Activated CD4-positive, alpha-beta T cell treated with anti-CD3 and anti-CD28 coated beads, Interleukin-2, amount 50 U/mL, for 48 hours (primary cell): ENCODE data around the gene ZNF212.

Source experiments
- DNase-seq, 2 experiments: peaks; one replicate each; pipeline ENCODE4 v3.0.0-alpha.2; 2020

ZNF212 gene

DNA sequence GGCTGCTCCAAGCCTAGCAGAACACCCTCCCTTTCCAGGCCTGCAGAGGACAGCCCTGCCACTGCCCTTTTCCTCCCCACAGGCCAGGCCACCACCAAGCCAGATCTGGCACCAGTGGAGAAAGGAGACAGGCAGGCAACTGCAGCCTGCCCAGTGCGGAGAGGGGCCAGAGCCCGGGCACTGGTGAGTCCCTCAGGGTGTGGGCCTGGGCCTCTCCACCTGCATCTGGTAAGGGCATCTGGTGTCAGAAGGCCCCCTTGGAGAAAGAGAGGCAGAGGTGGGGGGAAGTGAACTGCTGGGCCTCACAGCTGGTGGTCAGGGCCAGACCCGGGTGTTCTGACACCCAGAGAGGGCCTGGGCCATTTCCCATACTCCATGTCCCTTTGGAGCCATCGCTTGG, 50.4 kb downstream of the ZNF212 start:
- DNase-seq: no peak

DNA sequence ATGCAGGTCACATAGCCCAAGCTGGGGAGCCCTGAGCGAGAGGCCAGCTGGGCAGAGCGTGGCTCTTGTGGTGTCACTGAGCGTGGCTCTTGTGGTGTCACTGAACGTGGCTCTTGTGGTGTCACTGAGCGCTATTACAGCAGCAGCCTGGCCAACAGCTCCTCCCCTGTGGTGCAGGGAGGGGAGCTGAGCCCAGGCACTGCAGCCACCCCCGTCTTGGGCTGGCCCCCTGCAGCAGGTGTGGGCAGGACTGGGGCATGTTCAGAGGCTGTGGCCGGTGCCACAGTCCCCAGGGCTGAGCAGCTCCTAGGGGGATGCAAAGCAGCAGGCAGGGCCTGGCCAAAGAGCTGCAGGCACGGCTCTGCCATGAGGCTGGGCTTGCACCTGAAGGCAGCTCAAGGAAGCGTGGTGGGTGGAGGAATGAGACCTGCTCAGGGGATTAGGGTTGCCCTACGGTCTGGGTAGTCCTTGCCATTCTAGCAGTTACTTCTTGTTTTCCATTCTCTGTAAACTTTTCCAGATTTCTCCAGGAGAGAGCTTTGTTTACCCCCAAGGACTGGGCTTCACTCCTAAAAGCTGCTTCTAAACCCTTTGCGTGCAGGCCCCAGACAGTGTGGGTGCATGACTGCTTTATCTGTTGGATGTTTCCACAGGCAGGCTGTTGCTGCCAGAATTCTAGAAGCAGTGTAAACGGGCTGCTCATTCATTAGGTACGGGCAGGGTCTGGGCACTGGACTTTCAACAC, 51.8 kb downstream of the ZNF212 start:
- no peak for DNase-seq

DNA sequence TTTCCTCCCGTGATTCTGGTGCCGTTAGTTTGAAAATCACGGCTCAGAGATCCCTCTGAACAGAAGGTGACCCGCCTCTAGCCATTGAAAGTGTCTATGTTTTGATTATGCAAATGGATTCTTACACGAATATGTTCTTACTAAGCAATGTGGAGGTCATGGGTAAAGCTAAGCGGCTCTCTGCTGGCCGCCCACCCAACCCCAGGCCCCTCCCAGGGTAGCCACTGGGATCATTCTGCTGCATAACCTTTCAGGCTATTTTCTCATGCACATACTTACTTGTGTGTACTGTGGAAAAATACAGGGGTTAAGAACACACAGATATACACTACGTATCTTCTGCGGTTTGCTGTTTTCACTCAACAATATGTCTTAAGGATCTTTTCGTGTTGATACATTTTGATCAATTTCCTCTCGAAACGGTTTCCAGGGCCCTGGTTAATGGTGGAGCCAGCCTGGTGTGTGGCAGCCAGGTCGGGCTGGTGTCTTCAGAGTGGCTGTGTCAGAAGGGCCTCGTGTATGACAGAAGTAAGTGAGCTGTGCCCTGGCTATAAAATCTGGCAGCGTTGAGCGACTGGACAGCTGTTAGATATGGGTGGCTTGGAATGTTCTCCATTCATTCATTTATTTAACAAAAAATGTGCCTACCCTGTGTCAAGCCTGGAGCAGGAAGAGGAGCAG, 52.5 kb downstream of the ZNF212 start:
- no peak for DNase-seq

DNA sequence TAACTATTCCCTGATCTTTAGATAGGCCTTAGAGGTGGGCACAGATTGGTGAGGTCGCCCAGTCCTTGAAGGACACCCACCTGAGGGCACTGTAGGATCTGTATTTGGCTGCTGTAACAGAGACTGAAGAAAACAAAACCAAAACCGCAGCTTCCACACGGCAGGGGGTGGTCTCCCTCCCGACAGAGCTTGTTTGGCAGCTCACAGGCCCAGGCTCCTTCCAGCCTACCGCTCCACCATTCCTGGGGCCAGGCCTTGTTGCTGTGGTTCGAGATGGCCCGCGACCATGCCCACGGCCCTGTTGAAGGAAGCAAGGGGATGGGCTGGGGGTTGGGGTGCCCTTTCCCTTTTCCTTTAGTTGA, 53.0 kb downstream of the ZNF212 start:
- DNase-seq: no peak

DNA sequence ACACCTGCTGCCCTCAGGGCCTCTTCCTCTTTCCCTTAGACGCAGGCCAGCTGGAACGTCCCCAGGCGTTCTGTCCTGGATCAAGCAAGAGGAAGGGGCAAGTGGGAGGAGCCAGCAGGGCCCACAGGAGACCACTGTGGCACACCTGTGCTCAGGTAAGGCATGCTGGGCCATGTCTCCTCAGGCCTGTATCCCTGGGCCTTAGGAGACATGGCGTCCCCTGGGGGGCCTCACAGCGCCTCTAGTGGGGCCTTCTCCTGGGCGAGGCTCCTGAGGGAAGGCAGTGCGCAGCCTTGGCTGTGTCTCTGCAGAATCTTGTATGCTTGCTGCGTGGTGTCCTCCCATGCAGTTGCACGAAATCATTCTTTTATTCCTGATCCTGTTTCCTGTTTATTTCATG, 53.9 kb downstream of the ZNF212 start:
- no peak for DNase-seq

DNA sequence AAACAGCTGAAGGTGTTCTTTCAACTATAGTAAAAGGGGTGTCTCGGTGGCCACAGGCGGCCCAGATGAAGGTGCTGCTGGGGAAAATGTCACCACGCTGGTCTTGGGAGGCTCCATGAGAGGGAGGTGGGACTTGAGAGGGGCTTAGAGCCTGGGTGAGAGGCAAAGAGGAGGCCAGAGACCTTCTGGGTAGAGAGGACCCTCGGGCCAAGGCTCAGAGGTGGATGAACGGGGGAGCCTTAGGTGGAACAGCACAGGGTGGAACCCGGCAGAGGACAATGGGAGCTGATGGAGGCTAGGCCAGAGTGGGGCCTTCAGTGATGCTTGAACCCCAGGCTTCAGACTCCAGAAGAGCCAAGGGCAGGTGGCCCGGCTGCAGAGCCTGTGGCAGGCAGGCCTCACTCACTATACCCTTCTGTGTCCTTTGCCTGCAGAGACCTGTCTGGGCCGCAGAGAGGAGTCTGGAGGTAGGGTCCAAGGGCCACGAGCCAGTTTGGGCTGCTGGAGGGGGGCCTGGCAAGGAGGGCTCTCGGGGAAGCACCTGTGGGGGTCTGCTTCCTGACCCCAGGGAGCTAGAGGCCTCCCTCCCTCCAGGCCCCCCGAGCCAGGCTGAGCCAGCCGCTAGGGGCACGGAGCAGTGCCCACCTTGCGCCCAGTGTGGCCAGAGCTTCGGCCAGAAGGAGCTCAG, 54.6 kb downstream of the ZNF212 start:
- DNase-seq: no peak

DNA sequence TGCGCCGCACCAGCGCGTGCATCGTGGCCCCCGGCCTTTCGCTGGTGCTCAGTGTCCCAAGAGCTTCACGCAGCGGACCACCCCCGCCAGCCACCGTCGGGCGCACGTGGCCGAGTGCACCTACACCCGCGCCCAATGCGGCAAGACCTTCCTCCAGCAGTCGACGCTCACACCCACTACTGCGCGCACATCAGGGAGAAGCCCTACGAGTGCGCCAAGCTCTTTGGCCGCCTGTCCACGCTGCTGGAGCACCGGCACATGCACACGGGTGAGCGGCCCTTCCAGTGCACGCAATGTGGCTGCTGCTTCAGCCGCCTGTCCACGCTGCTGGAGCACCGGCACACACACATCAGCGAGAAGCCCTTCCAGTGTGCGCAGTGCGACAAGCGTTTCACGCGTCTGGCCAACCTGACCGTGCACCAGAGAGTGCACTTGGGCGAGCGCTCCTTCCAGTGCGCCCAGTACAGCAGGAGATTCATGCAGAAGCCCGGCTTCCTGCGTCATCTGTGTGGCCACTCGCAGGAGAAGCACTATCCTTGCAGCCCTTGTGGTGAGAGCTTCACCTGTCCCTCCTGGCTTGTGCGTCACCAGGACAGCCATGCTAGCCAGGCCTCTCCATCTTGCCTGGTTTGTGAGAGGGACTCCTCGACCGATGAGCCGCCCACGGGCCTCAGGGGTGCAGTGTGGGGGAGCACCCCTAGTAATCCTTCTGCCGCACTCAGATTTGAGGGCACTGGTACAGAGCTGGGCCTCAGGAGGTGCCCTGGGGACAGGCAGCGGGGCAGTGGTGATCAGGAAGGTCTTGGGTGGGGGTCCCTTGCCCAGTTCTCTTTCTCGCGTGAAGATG, 55.4 kb downstream of the ZNF212 start:
- no peak for DNase-seq

DNA sequence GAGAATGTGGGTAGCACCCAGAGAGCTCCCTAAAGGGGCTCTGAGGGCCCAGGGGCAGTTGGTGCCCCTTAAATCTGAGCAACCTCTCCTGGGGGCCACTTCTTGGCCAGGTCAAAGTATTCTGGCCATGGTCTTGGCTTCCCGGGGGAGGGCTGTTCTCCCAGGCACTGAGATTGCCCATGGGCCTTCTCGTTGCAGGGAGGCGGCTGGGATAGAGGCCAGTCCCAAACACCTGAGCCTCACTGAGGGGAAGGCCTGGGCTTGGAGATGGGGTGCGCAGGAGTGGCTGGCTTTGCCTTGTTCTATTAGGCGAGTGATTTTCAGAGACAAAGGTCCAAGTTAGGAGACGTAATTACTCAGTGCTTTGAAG, 56.0 kb downstream of the ZNF212 start:
- no peak for DNase-seq

DNA sequence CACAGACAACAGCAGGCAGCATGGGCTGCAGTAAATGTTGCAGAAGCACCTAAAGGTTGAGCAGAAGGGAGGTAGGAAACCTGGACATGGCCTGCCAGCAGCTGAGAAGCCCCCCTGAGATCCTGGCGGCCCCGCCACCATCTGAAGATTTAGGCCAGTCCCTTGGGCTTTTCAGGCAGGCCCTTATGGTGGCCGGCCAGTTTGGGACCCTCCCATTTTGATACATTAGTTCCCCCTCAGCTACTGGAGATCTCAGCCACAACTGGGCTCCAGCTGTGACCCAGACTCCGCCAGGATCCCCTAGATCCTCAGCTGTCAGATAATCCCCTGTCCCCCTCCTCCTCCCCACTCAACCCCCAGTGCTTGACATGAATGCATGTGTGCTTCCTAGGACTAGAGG, 56.9 kb downstream of the ZNF212 start:
- no peak for DNase-seq

DNA sequence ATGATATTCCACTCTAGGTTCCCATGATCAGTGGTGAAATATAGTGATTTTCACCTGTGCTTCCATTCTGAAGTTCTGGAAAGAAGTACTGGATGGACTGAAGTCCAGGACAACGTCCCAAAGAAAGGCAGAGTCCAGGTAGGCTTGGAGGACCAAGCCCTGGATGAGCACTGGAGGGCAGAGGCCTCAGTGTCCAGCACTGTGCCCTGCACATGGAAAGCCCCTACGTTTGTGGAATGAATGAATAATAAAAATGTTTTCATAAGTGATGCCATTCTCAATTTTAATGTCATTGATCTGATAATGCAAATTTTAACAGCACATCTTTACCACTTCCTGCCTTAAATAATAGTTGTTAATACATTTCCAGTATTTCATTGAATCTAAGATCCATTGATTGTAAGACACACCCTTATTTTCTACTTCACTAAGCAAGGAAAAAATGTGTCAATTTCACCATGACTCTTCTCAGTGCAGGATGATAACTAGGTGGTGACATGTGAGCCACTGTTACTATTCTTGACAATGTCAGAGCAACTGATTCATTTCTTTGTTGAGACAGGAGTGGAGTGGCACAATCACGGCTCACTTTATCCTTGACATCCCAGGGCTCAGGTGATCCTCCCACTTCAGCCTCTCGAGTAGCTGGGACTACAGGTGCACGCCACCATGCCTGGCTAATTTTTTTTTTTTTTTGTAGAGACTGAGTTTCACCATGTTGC, 57.7 kb downstream of the ZNF212 start:
- no peak for DNase-seq

DNA sequence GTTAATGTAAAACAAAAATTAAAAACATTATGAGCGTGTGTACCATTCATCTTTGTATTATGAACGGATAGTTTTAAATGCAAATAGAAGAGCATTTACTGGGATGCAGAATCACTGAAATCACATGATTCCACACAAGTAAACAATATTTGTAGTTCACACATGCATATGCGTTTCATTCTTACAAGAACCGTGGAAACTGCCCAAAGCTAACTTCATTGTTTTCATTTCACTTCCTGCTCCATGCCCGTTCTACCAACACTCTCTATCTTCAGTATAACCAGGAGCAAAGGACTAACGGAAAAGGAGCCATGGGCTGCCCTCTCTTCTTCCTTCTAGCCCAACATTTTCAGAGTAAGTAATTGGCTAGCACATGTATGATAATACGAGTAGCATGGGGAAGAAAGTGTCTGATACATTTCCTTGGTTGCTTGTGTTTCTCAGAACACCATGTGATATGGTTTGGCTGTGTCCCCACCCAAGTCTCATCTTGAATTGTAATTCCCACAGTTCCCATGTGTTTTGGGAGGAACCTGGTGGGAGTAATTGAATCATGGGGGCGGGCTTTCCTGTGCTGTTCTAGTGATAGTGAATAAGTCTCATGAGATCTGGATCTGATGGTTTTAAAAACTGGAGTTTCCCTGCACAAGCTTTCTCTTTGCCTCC, 61.3 kb downstream of the ZNF212 start:
- no peak for DNase-seq

DNA sequence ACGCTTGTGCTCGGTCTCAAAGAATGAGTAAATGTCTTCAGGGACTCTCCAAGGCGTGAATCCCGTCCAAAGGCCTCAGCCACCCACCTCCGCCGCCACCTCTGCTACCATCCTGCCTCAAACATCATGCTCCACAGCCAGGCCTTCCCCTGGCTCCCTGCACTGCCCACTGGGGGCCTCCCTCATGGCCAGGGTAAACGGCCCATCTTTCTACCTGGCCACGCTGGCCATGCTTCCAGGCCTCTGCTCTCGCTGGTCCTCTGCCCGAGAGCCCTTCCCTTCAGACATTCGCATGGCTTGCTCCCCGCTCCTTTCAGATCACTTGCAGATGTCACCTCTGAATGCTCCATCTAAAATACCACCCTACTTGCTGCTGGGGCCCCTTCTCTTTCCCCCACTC, 62.8 kb downstream of the ZNF212 start:
- DNase-seq: no peak

DNA sequence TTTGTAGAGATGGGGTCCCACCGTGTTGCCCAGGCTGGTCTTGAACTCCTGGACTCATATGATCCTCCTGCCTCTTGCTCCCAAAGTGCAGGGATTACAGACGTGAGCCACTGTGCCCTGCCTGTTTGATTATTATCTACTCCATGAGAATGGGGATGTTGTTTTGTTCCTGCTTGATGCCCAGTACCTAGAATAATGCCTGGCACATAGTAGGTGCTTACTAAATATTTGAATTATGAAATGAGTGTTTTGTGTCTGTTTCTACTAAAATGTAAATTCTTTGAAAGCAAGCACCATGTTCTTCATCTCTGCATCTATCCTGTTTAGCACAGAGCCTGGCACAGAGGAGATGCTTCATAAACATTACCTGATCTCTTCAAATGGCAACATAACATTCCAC, 63.4 kb downstream of the ZNF212 start:
- DNase-seq: no peak

DNA sequence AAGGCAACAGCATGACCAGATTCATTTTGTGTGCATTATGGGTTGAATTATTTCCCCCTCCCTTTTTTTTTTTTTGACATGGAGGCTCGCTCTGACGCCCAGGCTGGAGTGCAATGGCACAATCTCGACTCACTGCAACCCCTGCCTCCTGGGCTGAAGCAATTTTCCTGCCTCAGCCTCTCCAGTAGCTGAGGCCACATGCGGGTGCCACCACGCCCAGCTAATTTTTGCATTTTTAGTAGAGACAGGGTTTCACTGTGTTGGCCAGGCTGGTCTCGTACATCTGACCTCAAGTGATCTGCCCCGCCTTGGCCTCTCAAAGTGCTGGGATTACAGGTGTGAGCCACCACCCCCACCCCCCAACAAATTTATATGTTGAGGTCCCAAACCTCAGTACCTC, 64.6 kb downstream of the ZNF212 start:
- DNase-seq: no peak
